Left lung (tissue), 10 donors: ENCODE measurements around the gene CTNND2. TPM values are rescaled to one million over a fixed set of nuclear protein-coding genes. Genes with fewer than 3 reads are reported as not detected.

Experiments
- ATAC-seq: fragments of 200-7000 bp; cut with Tn5 transposase; one replicate; pipeline ENCODE4 v1.9.1; 2020; ENCODE audit warnings: moderate library complexity
- DNase-seq, 4 donors: peaks; one replicate each; pipeline ENCODE4 v3.0.0-alpha.2; 2013 to 2020
- H3K27ac ChIP-seq, 2 donors: fragments of 200-600 bp; sonication (generic) in 1 of 2; one replicate each; pipeline versions ENCODE4 v1.5.0 to v1.8.0; 2020 to 2021
- H3K27me3 ChIP-seq, 2 donors: fragments of 200-600 bp; sonication (generic) in 1 of 2; one replicate each; pipeline versions ENCODE4 v1.5.0 to v1.8.0; 2020 to 2021
- H3K36me3 ChIP-seq, 2 donors: fragments of 200-600 bp; sonication (generic) in 1 of 2; one replicate each; pipeline versions ENCODE4 v1.5.0 to v1.8.0; 2020 to 2021
- H3K4me1 ChIP-seq, 2 donors: fragments of 200-600 bp; one replicate each; pipeline ENCODE4 v1.8.0; 2021
- H3K4me3 ChIP-seq, 2 donors: fragments of 200-600 bp; sonication (generic) in 1 of 2; one replicate each; pipeline versions ENCODE4 v1.5.0 to v1.8.0; 2020 to 2021; ENCODE audit warnings: mild to moderate bottlenecking in 1 of 2
- H3K9me3 ChIP-seq, 2 donors: fragments of 200-600 bp; sonication (generic) in 1 of 2; one replicate each; pipeline versions ENCODE4 v1.5.0 to v1.8.0; 2020 to 2021
- CTCF ChIP-seq, 2 donors: fragments of 200-600 bp; sonication (generic) in 1 of 2; IDR thresholded peaks; one replicate each; pipeline versions ENCODE4 v1.5.0 to v1.8.0; 2021; ENCODE audit warnings: antibody characterized with exemption in 2 of 2
- intact Hi-C, 2 donors: fragments of 100-400 bp; cut with DNase I; formaldehyde crosslinking; loops; one replicate each; pipeline versions ENCODE4 v1.11.2 to v1.14.2; 2022
- polyA plus RNA-seq, 6 donors: library from polyadenylated mRNA; unstranded; fragments of 120-200 nt; gene quantifications; one replicate each; pipeline ENCODE4 v1.2.1, GENCODE V29; 2013; ENCODE audit not compliant: insufficient read length in 6 of 6
- total RNA-seq, 2 donors: library from RNA; stranded (reverse); fragmentation: NEBNext Ultra II Directional; extraction: Animal tissue kit (Norgen Biotek cat#: 25700); gene quantifications; one replicate each; pipeline ENCODE4 v1.2.1, GENCODE V29; 2021
- donor health status: DM: no; HTN: yes; CAD: no.
- donor health status: DM: no; HTN: no; CAD: no.

The CTNND2 gene
- total and polyA plus RNA-seq, 8 donors: 1.2 to 4.2 (median 2.2) TPM; not detected in 1

- Histone ChIP-seq H3K36me3 (no peaks in the 10 kb centered on the region), H3K27ac (no peak overlapping the region), H3K4me1 (no peaks in the 10 kb centered on the region), H3K27me3 (no peaks in the 10 kb centered on the region), H3K4me3 (no peak overlapping the region), H3K9me3 (peaks cover 0 to 17% of the 10 kb centered on the region in 2 donors)
- ATAC-seq (no peak), DNase-seq (no peak)
- TF ChIP-seq CTCF (IDR thresholded peaks at IDR 0.05): no peak
- intact Hi-C loops: no loop called here
These were observed 593.0 kb downstream of the CTNND2 start for GRCh38 chr5:11311272-11311671.

- no peak for TF ChIP-seq CTCF (IDR thresholded peaks at IDR 0.05)
- H3K27ac ChIP-seq: no peak overlapping the region
- H3K27me3 ChIP-seq: no peaks in the 10 kb centered on the region
- H3K9me3 ChIP-seq: peaks cover 0 to 17% of the 10 kb centered on the region in 2 donors
- intact Hi-C loops: no loop called here
- no peak for DNase-seq
- no peak overlapping the region for H3K4me3 ChIP-seq
- ATAC-seq: no peak
- no peaks in the 10 kb centered on the region for H3K36me3 ChIP-seq
- H3K4me1 ChIP-seq: no peaks in the 10 kb centered on the region
These were observed 594.1 kb downstream of the CTNND2 start for GRCh38 chr5:11310158-11310557.

- DNase-seq: no peak
- Histone ChIP-seq H3K36me3 (no peaks in the 10 kb centered on the region), H3K9me3 (no peaks in the 10 kb centered on the region), H3K27ac (no peak overlapping the region), H3K27me3 (no peaks in the 10 kb centered on the region), H3K4me1 (peaks cover 0 to 5% of the 10 kb centered on the region in 2 donors), H3K4me3 (no peak overlapping the region)
- intact Hi-C loops: no loop called here
- TF ChIP-seq CTCF (IDR thresholded peaks at IDR 0.05): no peak
- no peak for ATAC-seq
These were observed 597.9 kb downstream of the CTNND2 start for GRCh38 chr5:11306365-11306764.

- Histone ChIP-seq H3K27me3 (no peaks in the 10 kb centered on the region), H3K4me3 (no peak overlapping the region), H3K36me3 (no peaks in the 10 kb centered on the region), H3K4me1 (peaks cover 0 to 5% of the 10 kb centered on the region in 2 donors), H3K9me3 (no peaks in the 10 kb centered on the region), H3K27ac (no peak overlapping the region)
- no peak for DNase-seq
- intact Hi-C loops: no loop called here
- no peak for ATAC-seq
- TF ChIP-seq CTCF (IDR thresholded peaks at IDR 0.05): no peak
These were observed 599.0 kb downstream of the CTNND2 start for GRCh38 chr5:11305245-11305644.

- Histone ChIP-seq H3K27ac (no peak overlapping the region), H3K4me1 (peaks cover 0 to 5% of the 10 kb centered on the region in 2 donors), H3K27me3 (no peaks in the 10 kb centered on the region), H3K4me3 (no peak overlapping the region), H3K9me3 (no peaks in the 10 kb centered on the region), H3K36me3 (no peaks in the 10 kb centered on the region)
- intact Hi-C loops: no loop called here
- ATAC-seq (no peak), DNase-seq (no peak)
- TF ChIP-seq CTCF (IDR thresholded peaks at IDR 0.05): no peak
These were observed 599.6 kb downstream of the CTNND2 start for GRCh38 chr5:11304641-11305040.
